ENCODE data around the gene NTRK2.

NTRK2 gene

DNA sequence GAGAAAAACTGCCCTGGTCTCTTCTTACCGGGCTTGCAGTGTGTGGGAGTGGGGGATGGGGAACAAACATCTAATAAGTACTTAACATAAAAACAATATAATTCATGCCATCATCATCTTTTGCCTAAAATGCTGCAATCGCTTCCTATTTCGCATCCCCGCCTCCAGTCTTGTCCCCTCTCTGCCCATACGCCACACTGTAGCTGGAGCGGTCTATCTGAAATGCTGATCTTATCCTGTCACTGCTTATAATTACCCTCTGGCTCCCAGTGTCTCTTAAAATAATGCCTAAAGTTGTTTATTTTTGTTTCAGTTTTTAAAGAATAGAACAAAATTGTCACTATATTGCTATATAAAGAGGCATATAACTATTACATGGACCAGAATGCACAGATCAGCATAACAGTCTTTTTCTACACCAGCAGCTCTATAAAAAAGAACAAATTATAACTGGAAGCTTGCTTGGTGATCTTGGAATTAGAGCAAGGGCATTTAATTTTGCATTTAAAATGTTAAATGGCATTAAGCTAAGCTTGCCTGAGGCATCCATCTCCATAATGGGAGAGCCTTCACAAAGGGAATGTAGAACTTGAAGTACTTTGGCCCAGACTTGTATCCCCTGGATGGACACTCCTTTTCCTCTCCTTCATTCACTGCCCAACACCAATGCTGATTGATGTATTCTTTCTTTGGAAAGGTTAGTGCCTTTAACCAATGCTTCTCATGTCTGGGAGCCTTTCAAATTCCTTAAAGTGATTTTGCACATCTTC is 12.2 kb downstream of the NTRK2 start:
- DNase-seq (ENCODE audit: low read depth): no peak

DNA sequence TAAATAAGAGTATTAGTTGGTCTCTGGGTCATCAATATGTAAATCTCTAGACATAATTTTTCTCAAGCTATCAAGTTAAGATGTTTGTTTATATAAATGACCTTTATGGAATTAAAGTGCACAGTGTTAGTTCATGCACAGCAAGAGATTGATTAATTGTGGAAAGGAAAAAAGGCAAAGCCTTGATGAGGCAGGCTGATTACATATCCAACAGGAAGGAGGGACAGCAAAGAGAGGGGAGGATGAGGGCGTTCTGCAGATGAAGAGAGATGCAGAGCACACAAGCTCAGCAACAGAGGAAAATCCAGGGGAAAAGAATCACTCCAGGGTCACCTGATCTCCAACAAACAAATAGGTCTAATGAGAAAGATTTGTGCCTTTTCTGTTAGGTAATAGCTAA is 16.5 kb downstream of the NTRK2 start:
- DNase-seq (ENCODE audit: low read depth): no peak

DNA sequence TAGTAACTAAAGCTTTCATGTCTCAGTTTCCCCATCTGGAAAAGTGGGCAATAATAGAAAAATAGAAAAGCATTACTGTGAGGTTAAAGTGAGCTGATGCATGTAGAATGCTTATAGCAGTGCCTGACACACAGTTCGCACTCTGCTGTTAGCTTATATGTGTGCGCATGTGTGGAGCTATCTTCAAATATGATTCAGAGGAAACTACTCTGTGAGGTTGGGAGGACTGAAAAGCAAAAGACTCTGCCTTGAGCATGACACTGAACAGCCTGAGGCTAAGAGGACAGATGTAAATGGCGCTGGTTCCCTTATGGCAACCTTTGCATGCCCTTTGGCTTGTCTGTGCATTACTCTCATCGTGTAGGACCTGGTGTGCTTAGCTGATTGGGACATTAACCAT is 19.4 kb downstream of the NTRK2 start:
- DNase-seq (ENCODE audit: low read depth): no peak

DNA sequence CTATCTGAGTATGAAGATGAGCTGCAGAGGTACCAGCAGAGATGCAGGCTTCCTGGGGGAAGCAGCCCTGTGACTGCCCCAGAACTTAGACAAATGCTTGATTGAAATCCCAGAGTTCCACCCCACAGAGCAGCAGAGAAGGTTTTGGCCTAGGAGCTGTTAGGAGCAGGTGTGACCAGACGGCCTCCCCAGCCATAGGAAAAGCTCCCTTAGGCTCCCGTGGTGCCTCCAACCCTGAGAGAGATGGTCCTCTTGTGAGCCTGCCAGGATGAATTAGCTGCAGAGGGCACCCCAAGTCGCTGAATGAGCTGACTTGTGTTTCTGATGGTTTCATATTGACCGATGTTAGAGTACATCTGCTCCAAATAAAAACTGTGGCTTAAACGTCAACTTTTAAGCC is 22.1 kb downstream of the NTRK2 start:
- DNase-seq (ENCODE audit: low read depth): no peak

DNA sequence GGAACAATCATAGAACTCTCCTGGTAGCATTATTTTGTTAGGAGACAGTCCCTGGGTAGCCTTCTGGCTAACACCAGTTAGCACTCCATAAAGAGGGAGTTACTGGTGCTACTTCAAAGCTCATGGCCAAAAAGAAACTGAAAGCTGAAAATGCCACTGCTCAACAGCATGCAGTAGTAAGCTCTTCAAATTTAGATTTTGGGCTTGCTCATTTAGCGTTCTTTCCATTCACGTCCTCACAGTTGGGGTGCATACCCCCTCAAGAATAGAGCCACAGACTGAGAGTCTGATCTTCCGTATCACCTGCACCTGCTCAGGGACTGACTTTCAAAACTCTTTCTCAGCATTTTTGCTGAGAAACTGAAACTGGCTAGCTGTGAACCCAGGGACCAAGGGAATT is 24.7 kb downstream of the NTRK2 start:
- DNase-seq (ENCODE audit: low read depth): no peak

DNA sequence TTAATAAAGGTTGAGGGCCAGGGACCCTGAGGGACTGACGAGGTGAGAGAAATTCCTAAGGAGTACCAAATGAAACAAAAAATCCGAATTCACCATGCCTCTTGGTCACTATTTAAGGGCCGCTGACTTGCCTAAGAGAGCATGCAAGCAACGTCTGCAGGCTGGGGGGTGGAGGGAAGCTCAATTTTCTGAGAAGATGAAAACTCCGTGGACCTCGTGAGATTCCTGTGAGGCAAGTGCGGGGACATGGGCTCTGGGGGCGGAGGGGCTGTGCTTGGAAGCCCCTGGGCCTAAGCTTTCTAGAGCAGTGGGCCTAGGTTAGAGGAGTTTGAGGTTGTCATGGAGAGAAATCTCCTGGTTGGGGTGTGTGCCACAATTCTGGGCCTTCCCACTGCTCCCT is 27.5 kb downstream of the NTRK2 start:
- no peak for DNase-seq (ENCODE audit: low read depth)

DNA sequence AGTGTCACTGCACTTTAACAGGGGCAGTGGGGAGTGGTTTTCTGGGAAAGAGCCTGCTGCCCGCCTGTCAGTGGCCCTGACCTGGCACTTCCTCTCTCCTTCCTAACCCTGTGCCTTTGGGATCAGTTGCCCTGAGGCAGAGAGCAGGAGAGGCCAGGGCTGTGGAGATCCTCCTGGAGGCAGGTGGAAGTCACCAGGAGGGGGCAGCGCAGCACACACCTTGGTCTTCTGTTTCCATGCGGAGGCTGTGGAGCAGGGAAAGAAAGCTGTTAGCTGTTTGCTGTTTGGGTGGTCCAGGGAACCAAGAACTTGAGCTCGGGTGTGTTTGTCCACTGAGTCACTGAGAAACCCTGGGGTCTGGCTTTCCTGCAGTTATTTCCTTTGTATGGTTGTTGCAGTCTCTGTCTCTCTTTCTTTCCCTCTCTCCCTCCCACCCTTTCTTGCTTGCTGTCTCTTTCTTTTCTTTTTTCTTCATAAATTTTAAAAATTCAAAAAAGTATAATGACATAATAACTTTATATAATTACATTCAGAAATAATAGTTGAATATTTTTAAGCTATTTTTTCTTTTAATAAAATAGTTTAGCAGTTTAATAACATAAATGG is 28.1 kb downstream of the NTRK2 start:
- DNase-seq (ENCODE audit: low read depth): no peak

DNA sequence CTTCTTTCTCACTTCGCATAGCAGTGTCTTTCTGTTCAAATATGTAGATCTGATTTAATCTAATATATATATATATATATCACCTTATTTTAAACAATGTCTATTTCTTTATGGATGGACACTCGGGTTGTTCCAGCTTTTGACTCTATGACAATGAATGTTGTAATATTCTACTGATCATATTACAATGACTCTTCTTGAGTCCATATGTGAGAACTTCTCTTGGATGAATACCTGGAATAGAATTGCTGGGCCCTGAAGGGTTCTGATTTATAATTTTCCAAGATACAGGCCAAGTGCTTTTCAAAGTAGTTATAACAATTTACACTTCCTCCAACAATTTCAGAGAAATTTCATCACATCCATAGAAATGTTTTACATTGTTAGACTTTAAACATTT is 28.8 kb downstream of the NTRK2 start:
- no peak for DNase-seq (ENCODE audit: low read depth)

DNA sequence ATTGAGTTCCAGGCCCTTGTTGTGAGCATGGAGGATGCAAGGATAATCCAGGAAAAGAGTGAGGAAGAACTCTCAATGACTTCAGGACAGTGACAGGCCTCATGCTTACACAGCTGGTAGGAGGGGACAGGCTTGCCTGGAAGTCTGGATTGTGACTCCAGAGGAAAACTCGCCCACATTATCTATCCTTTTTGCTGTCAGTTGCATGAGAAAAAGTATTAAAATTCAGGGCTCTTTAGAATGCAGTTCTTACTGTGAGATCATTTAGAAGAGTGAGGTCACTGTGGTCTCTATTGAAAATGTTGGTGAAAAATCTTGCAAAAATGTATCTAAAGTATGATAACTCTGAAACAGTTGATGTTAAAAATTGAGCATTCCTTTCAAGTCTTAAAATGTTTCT is 30.5 kb downstream of the NTRK2 start:
- DNase-seq (ENCODE audit: low read depth): no peak

DNA sequence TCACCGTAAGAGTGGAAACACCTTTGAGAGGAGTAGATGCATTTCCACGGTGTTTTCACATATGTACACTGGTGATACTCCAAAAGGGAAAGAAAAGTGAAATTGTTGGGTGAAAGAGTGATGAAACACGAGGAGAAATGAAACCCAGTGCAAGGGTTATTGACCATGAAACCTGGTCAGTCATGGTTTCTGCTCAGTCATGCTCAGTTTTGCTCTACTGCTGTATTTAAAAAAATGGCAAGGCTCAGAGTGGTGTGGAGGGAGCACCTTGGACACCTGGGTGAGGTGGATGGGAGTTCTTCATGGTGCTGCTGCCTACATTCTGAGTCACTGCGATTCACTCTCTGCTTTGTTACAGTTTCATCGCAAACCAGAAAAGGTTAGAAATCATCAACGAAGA is 32.3 kb downstream of the NTRK2 start:
- DNase-seq (ENCODE audit: low read depth): no peak

DNA sequence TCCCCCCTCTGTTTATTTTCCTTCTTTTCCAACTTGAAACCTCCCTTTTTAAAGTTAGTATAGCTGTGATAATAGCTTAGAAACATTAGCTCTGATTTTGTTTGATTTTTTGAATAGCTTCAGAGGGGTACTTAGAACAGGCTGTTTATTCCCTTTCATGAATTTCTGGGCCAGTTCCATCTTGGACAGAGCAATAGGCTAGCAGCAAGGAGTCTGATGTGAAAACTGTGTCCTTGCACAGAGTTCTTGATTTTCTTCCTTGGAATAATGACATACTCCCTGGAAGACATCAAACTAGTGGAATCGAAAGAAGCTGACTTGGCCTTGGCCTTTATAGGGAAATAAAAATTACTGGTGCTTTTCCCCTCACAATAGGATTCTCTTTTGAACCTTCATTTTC is 32.9 kb downstream of the NTRK2 start:
- DNase-seq (ENCODE audit: low read depth): no peak

DNA sequence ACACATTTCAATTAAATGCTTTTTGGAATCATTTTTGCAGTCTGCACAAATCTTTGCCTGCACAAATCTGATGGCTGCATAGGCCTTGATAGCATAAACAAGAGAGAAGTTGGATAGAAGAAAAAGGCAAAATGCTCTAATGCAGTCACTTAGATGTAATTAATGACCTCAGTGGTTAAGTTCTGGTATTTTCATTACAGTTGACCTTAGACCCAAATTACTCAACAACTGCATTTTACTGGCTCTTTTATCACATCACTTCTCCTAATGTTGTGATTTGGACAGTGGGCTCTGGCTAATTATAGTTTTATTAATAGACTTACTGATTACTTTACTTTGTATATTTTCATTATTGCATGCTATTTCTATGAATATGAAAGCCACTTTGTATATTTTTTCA is 34.3 kb downstream of the NTRK2 start:
- DNase-seq (ENCODE audit: low read depth): no peak

DNA sequence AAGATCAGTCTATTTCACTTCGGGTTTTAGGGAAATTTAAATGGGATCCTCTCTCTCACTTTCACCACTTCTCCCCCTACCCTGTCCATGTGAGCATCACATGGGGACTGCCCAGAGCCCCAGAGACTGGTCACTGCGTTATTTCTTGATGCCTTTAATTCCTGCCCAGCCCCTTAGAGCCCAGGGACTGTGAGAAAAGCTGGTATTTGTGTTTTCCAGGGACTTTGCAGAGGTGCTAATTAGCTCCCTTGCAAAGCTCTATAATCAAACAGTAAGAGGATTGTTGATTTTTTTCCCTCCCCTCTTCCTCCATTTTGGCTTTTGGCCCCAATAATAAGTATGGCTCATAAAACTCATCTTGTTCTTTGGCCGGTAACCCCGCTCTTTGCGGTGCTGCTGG is 35.6 kb downstream of the NTRK2 start:
- no peak for DNase-seq (ENCODE audit: low read depth)

DNA sequence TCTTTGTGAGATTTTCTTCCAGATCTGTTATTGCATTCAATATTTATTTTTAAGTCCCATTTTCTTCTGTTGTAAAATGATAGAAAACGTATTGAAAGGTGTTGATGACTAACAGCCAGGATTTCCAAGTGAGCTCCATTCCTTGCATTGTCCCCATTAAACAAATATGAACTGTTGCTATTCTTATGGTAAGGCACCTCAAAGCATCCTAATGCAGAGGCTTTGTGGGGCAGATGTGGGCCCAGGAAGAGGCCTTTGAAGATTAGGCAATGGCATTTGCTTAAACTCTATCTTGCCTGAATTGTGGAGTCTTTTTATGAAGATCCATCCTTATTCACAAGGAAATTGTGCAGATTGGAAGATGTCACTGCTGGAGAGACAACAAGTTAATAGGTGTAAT is 38.9 kb downstream of the NTRK2 start:
- DNase-seq (ENCODE audit: low read depth): no peak

DNA sequence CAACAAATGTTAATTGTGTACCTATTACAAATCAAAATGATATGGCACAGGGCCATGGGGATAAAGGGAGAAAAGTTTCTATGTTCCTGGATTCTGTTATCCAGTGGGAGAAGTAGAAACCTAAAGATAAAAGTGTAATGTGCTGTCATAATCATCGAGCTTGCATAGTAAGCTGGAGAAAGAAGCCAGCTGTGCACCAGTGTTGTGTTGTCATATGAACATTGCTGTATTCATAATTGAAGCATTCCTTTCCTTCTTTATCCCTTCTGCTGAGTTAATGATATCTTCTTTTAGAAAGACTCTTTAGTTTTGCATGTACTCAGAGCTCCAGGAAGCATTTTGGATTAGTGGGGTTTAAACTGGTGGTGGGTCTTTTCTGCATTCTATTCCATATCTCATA is 39.5 kb downstream of the NTRK2 start:
- DNase-seq (ENCODE audit: low read depth): no peak

DNA sequence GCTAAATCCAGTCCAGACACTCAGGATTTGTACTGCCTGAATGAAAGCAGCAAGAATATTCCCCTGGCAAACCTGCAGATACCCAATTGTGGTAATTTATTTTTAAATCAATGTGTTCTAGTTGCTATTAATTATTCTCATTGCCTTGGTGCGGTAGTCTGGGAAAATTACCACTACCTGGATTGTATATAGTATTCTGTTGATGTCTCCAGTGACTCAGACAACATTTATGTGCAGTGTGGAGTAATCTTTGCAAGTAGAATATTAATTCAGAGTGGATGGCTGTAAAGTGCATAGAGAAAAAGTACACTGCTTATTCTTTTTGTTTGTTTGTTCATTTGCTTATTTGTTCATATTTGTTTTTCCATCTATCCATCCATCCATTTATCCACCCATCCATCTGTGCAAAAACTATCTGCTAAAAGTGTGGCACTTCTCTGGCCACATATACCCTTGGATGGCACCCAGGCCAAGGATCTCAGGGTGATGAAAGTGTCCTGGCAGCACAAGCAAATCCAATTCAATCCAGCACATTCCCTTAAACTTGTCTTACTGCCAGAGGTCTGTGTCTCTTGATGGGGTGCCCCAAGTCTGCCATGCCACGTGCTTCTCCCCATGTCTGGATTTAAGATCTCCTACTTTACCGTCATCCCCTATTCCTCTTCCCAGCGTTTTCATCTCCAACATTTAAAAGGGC is 41.3 kb downstream of the NTRK2 start:
- DNase-seq (ENCODE audit: low read depth): no peak

DNA sequence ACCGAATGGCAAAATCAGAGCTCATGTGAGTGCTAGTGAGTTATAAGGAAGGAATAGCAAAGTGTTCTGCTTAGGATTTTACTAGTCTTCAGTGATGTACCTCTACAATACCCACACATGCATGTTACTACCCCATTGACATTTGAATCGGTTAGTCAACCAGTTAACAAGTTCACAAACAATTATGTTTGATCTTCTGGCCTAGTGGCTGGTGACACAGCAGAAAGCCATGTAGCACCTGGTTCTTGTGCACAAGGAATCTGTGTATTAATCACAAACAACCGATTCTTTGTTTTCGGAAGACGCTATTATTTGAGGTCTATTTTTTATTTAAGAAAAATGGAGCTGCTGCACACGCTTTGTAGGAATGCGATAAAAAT is 41.9 kb downstream of the NTRK2 start:
- no peak for DNase-seq (ENCODE audit: low read depth)

DNA sequence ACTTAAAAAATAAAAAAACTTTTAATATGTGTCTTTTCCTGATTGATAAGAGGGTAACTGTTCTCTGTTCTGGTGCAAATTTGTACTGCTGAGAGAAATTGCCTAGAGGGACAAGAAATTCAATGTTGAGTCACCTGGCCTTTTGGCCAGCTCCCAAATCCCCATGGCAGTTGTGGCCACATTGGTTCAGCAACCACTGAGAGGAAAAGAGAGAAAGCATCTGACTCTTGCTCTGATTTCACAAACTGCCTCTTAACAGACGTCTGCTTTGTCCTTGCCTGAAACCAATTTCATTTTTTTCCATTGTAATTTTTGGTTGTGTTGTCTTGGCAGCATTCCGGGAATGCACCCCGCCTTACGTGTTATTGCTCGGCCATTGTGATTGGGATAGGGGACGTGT is 42.4 kb downstream of the NTRK2 start:
- DNase-seq (ENCODE audit: low read depth): no peak

DNA sequence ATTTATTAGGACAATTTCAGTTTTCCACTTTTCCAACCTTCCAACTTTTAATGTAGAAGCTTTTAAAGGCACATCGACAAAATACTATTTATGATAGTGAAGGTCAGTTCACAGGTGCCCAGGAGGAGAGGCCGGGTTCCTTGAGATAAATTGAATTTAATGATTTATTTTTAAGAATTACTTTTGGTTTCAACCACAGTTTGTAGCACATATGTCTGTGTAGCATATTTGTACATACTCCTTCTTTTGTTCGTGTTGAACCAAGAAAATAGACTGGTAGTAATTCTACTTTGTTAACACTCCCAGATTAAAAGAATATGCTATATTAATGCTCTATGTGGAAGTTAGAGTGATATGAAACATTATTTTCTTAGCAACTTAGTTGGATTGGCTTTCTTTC is 46.7 kb downstream of the NTRK2 start:
- DNase-seq (ENCODE audit: low read depth): no peak

DNA sequence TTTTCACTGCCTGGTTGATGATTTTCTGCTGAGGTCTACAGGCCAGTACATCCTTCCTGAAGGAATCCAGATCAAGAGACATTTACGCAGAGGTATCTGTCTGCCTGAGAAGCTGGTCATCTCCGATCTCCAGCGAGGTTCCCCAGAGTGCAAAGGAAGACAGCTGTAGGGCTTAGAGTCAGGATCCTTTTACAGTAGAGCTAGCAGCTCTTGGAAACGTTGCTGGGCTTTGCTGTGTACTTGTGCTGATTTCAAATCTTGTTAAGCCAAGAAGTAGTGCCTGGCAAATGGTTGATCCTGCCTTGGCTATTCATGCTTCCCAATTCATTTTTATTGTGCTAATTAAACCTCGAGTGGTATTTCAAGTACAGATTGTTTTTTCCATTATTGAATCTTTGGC is 48.9 kb downstream of the NTRK2 start:
- no peak for DNase-seq (ENCODE audit: low read depth)

DNA sequence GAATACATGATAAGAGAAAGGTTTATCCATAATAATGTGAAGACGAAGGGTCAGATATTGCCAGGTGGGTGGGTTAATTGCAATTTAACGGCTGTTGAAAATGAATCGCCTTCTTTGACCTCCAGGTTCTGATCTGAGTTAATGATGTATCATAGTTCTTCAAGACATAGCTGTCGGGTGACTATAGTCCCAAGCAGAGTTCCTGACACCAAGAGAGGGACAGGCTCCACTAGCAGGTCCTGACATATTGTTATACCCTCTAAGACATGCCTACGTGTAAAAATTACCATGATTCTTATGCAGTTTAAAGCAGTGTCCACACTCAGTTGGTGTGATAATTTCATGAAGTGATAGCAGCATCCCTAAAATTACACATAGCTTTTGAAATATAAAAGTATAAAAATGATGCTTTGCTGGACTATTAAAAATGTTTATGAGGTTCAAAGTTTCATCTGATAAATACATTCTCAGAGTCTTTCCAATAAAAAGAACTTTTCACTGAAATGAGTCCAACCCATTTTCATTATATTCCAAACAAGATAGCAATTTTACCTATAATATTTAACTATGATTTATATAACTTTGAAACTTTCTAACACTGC is 53.0 kb downstream of the NTRK2 start:
- DNase-seq (ENCODE audit: low read depth): no peak

DNA sequence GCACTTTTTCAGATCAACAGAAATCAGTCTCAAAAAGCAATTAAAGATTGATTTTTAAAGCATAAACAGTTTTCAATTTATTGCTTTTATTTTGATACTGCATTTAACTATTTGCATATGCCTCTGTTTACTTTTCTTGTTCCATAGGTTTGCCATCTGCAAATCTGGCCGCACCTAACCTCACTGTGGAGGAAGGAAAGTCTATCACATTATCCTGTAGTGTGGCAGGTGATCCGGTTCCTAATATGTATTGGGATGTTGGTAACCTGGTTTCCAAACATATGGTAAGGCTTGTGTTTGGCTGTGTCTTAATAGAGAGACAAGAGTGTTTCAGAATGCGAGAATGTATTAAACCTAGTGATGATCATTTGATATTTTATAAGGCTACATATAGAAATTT is 53.9 kb downstream of the NTRK2 start:
- DNase-seq (ENCODE audit: low read depth): no peak

DNA sequence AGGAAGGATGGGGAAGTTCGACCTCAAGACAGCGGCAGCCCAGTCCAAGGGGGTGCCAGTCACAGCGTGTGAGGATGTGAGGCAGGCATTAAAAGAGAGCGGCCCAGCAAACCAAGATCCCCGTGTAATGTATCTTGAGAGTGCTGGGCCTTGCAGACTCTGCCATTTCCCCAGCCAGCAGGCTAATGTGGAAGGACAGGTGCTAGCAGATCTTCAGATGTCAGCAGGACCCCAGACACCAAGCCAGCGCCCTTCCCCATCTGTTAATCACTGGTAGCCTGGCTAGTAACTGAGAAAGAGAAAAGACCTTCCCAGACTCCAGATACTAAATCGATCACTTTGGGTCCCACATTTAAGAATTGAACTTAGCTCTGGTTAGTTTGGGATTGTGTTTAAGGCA is 62.2 kb downstream of the NTRK2 start:
- DNase-seq (ENCODE audit: low read depth): no peak

Measured in stimulated activated CD8-positive, alpha-beta memory T cell treated with anti-CD3 and anti-CD28 coated beads, Interleukin-15, amount 100 ng/mL, for 1 hour (primary cell).